Measurements from ENCODE around the gene MGAT3. TPM values are rescaled to one million over a fixed set of nuclear protein-coding genes. Genes with fewer than 3 reads are reported as not detected.

MGAT3 gene
- total and polyA plus RNA-seq, 9 donors = 0.91 to 5.9 (median 2.1) TPM

- no peaks in the 10 kb centered on the region for H3K4me1 ChIP-seq (ENCODE audit: insufficient read depth)
- H3K9me3 ChIP-seq = no peaks in the 10 kb centered on the region
- no peaks in the 10 kb centered on the region for H3K27me3 ChIP-seq
- peaks cover 2% of the 10 kb centered on the region for H3K36me3 ChIP-seq
- 50 to 58% (median 55%) methylated on average over 8 of the region's 8 CpGs for WGBS, 3 donors
- no peak overlapping the region for H3K4me3 ChIP-seq
- intact Hi-C loops (cut with DNase I) = no loop called here
- H3K27ac ChIP-seq = no peak overlapping the region
- no peak for TF ChIP-seq CTCF (IDR thresholded peaks at IDR 0.05)
- TF ChIP-seq POLR2A (IDR thresholded peaks at IDR 0.05) = no peak
- no peak for TF ChIP-seq EP300 (IDR thresholded peaks at IDR 0.05)
- no peak for DNase-seq
Observed at GRCh38 chr22:39431821-39432251, 25.0 kb upstream of the MGAT3 start.

GRCh38 chr22:39432361-39432811 lies 24.4 kb upstream of the MGAT3 start:
- TF ChIP-seq CTCF (IDR thresholded peaks at IDR 0.05) = no peak
- no peak for TF ChIP-seq EP300 (IDR thresholded peaks at IDR 0.05)
- H3K4me1 ChIP-seq (ENCODE audit: insufficient read depth) = peaks cover 2% of the 10 kb centered on the region
- peaks cover 2% of the 10 kb centered on the region for H3K36me3 ChIP-seq

GRCh38 chr22:39433476-39434242 lies 23.2 kb upstream of the MGAT3 start:
- Histone ChIP-seq H3K27ac (no peak overlapping the region), H3K27me3 (no peaks in the 10 kb centered on the region), H3K4me3 (no peak overlapping the region), H3K9me3 (no peaks in the 10 kb centered on the region), H3K4me1 (ENCODE audit: insufficient read depth) (peaks cover 6% of the 10 kb centered on the region), H3K36me3 (no peaks in the 10 kb centered on the region)
- TF ChIP-seq POLR2A (IDR thresholded peaks at IDR 0.05) (no peak), EP300 (IDR thresholded peaks at IDR 0.05) (no peak), CTCF (IDR thresholded peaks at IDR 0.05) (no peak)
- DNase-seq = no peak
- intact Hi-C loops (cut with DNase I) = no loop called here
- WGBS, 3 donors = 79 to 84% (median 82%) methylated on average over 26 to 31 of the region's 31 CpGs

More at GRCh38 chr22:39432361-39432811, 24.4 kb upstream of the MGAT3 start:
- WGBS, 3 donors = 85 to 88% (median 86%) methylated on average over 10 of the region's 10 CpGs
- intact Hi-C loops (cut with DNase I) = no loop called here
- H3K27ac ChIP-seq = no peak overlapping the region
- no peak overlapping the region for H3K4me3 ChIP-seq
- no peaks in the 10 kb centered on the region for H3K9me3 ChIP-seq
- no peaks in the 10 kb centered on the region for H3K27me3 ChIP-seq
- no peak for DNase-seq

- Histone ChIP-seq H3K4me1 (ENCODE audit: insufficient read depth) (peaks cover 6% of the 10 kb centered on the region), H3K27me3 (no peaks in the 10 kb centered on the region), H3K4me3 (no peak overlapping the region), H3K36me3 (no peaks in the 10 kb centered on the region), H3K27ac (no peak overlapping the region), H3K9me3 (no peaks in the 10 kb centered on the region)
- no peak for DNase-seq
- WGBS, 3 donors = 76 to 82% (median 76%) methylated on average over 18 of the region's 18 CpGs
- TF ChIP-seq CTCF (IDR thresholded peaks at IDR 0.05) = no peak
- TF ChIP-seq EP300 (IDR thresholded peaks at IDR 0.05) = no peak
- no peak for TF ChIP-seq POLR2A (IDR thresholded peaks at IDR 0.05)
- intact Hi-C loops (cut with DNase I) = no loop called here
Observed at GRCh38 chr22:39434243-39434653, 22.6 kb upstream of the MGAT3 start.
